ENCODE data around the gene RPL22L1.

RPL22L1 gene

GRCh38 chr3:170869645-170870593 lies at the start of gene RPL22L1:
Gene RPL22L1, minus strand, starts transcription at chr3:170870195. Its CDS starts 28 bp downstream, at chr3:170870167.
- H3K4me3 Mint-ChIP-seq = peak within 1 kb of the TSS; percentile 95 to 97
- no peaks in the 10 kb centered on the region for H3K27me3 Mint-ChIP-seq
- DNase-seq (peak; percentile 92), ATAC-seq (replicated peaks) (peak; percentile 95 to 97)
- H3K4me1 Mint-ChIP-seq = peaks cover 8 to 24% of the 10 kb centered on the region in 2 donors
- H3K27ac Mint-ChIP-seq = peak within 1 kb of the TSS; percentile 100
- H3K36me3 Mint-ChIP-seq = peaks cover 19 to 28% of the 10 kb centered on the region in 2 donors
- peaks cover 0 to 3% of the 10 kb centered on the region in 2 donors for H3K9me3 Mint-ChIP-seq

- Mint-ChIP-seq H3K4me1 (no peaks in the 10 kb centered on the region), H3K36me3 (peaks cover 0 to 14% of the 10 kb centered on the region in 2 donors), H3K4me3 (no peak overlapping the region), H3K27me3 (peaks cover 29 to 35% of the 10 kb centered on the region in 2 donors), H3K9me3 (peaks cover 25 to 36% of the 10 kb centered on the region in 2 donors), H3K27ac (no peak overlapping the region)
- ATAC-seq (replicated peaks) (no peak), DNase-seq (no peak)
These were observed 48.7 kb upstream of the RPL22L1 start for GRCh38 chr3:170918715-170919114.

GRCh38 chr3:170914690-170915089 lies 44.7 kb upstream of the RPL22L1 start:
- peaks cover 8 to 13% of the 10 kb centered on the region in 2 donors for H3K27me3 Mint-ChIP-seq
- no peak overlapping the region for H3K27ac Mint-ChIP-seq
- no peak overlapping the region for H3K4me3 Mint-ChIP-seq

GRCh38 chr3:170914212-170914611 lies 44.2 kb upstream of the RPL22L1 start:
- Mint-ChIP-seq H3K36me3 (peaks cover 0 to 10% of the 10 kb centered on the region in 2 donors), H3K27me3 (peaks cover 3 to 9% of the 10 kb centered on the region in 2 donors), H3K4me3 (no peak overlapping the region), H3K27ac (no peak overlapping the region), H3K9me3 (peaks cover 20 to 22% of the 10 kb centered on the region in 2 donors), H3K4me1 (no peaks in the 10 kb centered on the region)
- DNase-seq = no peak
- no peak for ATAC-seq (replicated peaks)

More at GRCh38 chr3:170914690-170915089, 44.7 kb upstream of the RPL22L1 start:
- Mint-ChIP-seq H3K4me1 (no peaks in the 10 kb centered on the region), H3K36me3 (peaks cover 0 to 14% of the 10 kb centered on the region in 2 donors), H3K9me3 (peaks cover 19 to 27% of the 10 kb centered on the region in 2 donors)
- ATAC-seq (replicated peaks) (no peak), DNase-seq (no peak)

- Mint-ChIP-seq H3K4me1 (peaks cover 2 to 10% of the 10 kb centered on the region in 2 donors), H3K4me3 (no peak overlapping the region), H3K27ac (no peak overlapping the region), H3K36me3 (no peaks in the 10 kb centered on the region), H3K9me3 (peaks cover 7 to 11% of the 10 kb centered on the region in 2 donors), H3K27me3 (peaks cover 0 to 3% of the 10 kb centered on the region in 2 donors)
- no peak for DNase-seq
- no peak for ATAC-seq (replicated peaks)
These were observed 41.1 kb upstream of the RPL22L1 start for GRCh38 chr3:170911051-170911450.

GRCh38 chr3:170910542-170910941 lies 40.5 kb upstream of the RPL22L1 start:
- DNase-seq (no peak), ATAC-seq (replicated peaks) (no peak)
- H3K9me3 Mint-ChIP-seq = peaks cover 7 to 11% of the 10 kb centered on the region in 2 donors
- no peaks in the 10 kb centered on the region for H3K36me3 Mint-ChIP-seq
- no peak overlapping the region for H3K4me3 Mint-ChIP-seq
- no peak overlapping the region for H3K27ac Mint-ChIP-seq
- peaks cover 0 to 3% of the 10 kb centered on the region in 2 donors for H3K27me3 Mint-ChIP-seq
- peaks cover 2 to 10% of the 10 kb centered on the region in 2 donors for H3K4me1 Mint-ChIP-seq

- H3K4me1 Mint-ChIP-seq = peaks cover 2 to 10% of the 10 kb centered on the region in 2 donors
These were observed 39.3 kb upstream of the RPL22L1 start for GRCh38 chr3:170909129-170909903.

GRCh38 chr3:170908235-170909116 lies 38.5 kb upstream of the RPL22L1 start, which contains the start of gene EIF5A2:
Gene EIF5A2, minus strand, starts transcription at chr3:170908637. Its CDS starts 831 bp downstream, at chr3:170907806.
- Mint-ChIP-seq H3K4me1 (peaks cover 2 to 10% of the 10 kb centered on the region in 2 donors), H3K9me3 (peaks cover 7 to 11% of the 10 kb centered on the region in 2 donors), H3K36me3 (no peaks in the 10 kb centered on the region), H3K27ac (peak within 1 kb of the TSS; percentile 98), H3K27me3 (no peaks in the 10 kb centered on the region), H3K4me3 (peak within 1 kb of the TSS; percentile 91 to 100)
- DNase-seq = peak; percentile 85
- ATAC-seq (replicated peaks) = peak; percentile 96 to 97

More at GRCh38 chr3:170909129-170909903, 39.3 kb upstream of the RPL22L1 start:
- Mint-ChIP-seq H3K9me3 (peaks cover 7 to 11% of the 10 kb centered on the region in 2 donors), H3K36me3 (no peaks in the 10 kb centered on the region), H3K27me3 (no peaks in the 10 kb centered on the region), H3K27ac (no peak overlapping the region), H3K4me3 (no peak overlapping the region)
- ATAC-seq (replicated peaks) = no peak
- DNase-seq = no peak

GRCh38 chr3:170907637-170908234 lies 37.7 kb upstream of the RPL22L1 start:
- Mint-ChIP-seq H3K4me1 (peaks cover 2 to 10% of the 10 kb centered on the region in 2 donors), H3K36me3 (peaks cover 4 to 5% of the 10 kb centered on the region in 2 donors), H3K27ac (no peak overlapping the region), H3K9me3 (peaks cover 7 to 11% of the 10 kb centered on the region in 2 donors), H3K4me3 (peak overlapping the region; percentile 91 to 100), H3K27me3 (no peaks in the 10 kb centered on the region)
- DNase-seq = no peak
- no peak for ATAC-seq (replicated peaks)

- Mint-ChIP-seq H3K4me3 (no peak overlapping the region), H3K4me1 (peaks cover 2 to 10% of the 10 kb centered on the region in 2 donors), H3K27ac (no peak overlapping the region), H3K36me3 (peaks cover 10 to 11% of the 10 kb centered on the region in 2 donors), H3K27me3 (no peaks in the 10 kb centered on the region), H3K9me3 (peaks cover 0 to 8% of the 10 kb centered on the region in 2 donors)
- ATAC-seq (replicated peaks) = no peak
- DNase-seq = no peak
These were observed 35.9 kb upstream of the RPL22L1 start for GRCh38 chr3:170905862-170906261.

- no peak for DNase-seq
- Mint-ChIP-seq H3K4me3 (no peak overlapping the region), H3K9me3 (peaks cover 3% of the 10 kb centered on the region in 2 donors), H3K27ac (no peak overlapping the region), H3K4me1 (peaks cover 0 to 5% of the 10 kb centered on the region in 2 donors), H3K27me3 (no peaks in the 10 kb centered on the region), H3K36me3 (peaks cover 14 to 17% of the 10 kb centered on the region in 2 donors)
- no peak for ATAC-seq (replicated peaks)
These were observed 33.1 kb upstream of the RPL22L1 start for GRCh38 chr3:170903123-170903522.

- no peak overlapping the region for H3K4me3 Mint-ChIP-seq
- H3K36me3 Mint-ChIP-seq = peaks cover 29 to 31% of the 10 kb centered on the region in 2 donors
- ATAC-seq (replicated peaks) (no peak), DNase-seq (no peak)
- no peaks in the 10 kb centered on the region for H3K27me3 Mint-ChIP-seq
- peaks cover 0 to 6% of the 10 kb centered on the region in 2 donors for H3K4me1 Mint-ChIP-seq
- no peak overlapping the region for H3K27ac Mint-ChIP-seq
- peaks cover 4 to 11% of the 10 kb centered on the region in 2 donors for H3K9me3 Mint-ChIP-seq
These were observed 29.5 kb upstream of the RPL22L1 start for GRCh38 chr3:170899455-170899854.

- Mint-ChIP-seq H3K36me3 (peaks cover 26 to 29% of the 10 kb centered on the region in 2 donors), H3K4me3 (no peak overlapping the region), H3K27me3 (no peaks in the 10 kb centered on the region), H3K9me3 (peaks cover 4 to 11% of the 10 kb centered on the region in 2 donors), H3K4me1 (peaks cover 0 to 6% of the 10 kb centered on the region in 2 donors), H3K27ac (no peak overlapping the region)
- no peak for DNase-seq
- ATAC-seq (replicated peaks) = no peak
These were observed 28.0 kb upstream of the RPL22L1 start for GRCh38 chr3:170897978-170898377.

Data from stimulated activated naive B cell treated with anti-CD40 and anti-IgM and Interleukin-4, amounts not matched to agents 10 μg/mL and 1 μg/mL and 100 μg/mL, for 72 hours (primary cell).